Esophagus squamous epithelium (tissue), 4 donors: Measurements from ENCODE around the gene ZNF469.

Experiments used
- CTCF ChIP-seq, 6 experiments: fragments of 450-650 bp in 4 of 6; fragments of 200-600 bp in 2 of 6; sonication (generic) in 2 of 6; IDR thresholded peaks; one replicate each; pipeline ENCODE4 v1.5.1; 2016 to 2019; ENCODE audit warnings: antibody characterized with exemption in 6 of 6, mild to moderate bottlenecking in 4 of 6, moderate library complexity in 4 of 6
- POLR2A ChIP-seq, 4 donors: fragments of 450-650 bp; IDR thresholded peaks; one replicate each; pipeline ENCODE4 v1.6.1; 2017; ENCODE audit warnings: antibody characterized with exemption in 4 of 4, mild to moderate bottlenecking in 4 of 4, moderate library complexity in 3 of 4

- TF ChIP-seq POLR2A (IDR thresholded peaks at IDR 0.05) (no peak), CTCF (IDR thresholded peaks at IDR 0.05) (no peak)
Measured at GRCh38 chr16:88407807-88408206, 25.0 kb downstream of the ZNF469 start.
